Measurements from ENCODE around the gene APOBEC3B.
"Not testable (repeated sequence)": the region's sequence is repeated elsewhere in the genome, so short reads cannot be mapped to it uniquely, and the experiment has no call there.

The APOBEC3B gene

DNA sequence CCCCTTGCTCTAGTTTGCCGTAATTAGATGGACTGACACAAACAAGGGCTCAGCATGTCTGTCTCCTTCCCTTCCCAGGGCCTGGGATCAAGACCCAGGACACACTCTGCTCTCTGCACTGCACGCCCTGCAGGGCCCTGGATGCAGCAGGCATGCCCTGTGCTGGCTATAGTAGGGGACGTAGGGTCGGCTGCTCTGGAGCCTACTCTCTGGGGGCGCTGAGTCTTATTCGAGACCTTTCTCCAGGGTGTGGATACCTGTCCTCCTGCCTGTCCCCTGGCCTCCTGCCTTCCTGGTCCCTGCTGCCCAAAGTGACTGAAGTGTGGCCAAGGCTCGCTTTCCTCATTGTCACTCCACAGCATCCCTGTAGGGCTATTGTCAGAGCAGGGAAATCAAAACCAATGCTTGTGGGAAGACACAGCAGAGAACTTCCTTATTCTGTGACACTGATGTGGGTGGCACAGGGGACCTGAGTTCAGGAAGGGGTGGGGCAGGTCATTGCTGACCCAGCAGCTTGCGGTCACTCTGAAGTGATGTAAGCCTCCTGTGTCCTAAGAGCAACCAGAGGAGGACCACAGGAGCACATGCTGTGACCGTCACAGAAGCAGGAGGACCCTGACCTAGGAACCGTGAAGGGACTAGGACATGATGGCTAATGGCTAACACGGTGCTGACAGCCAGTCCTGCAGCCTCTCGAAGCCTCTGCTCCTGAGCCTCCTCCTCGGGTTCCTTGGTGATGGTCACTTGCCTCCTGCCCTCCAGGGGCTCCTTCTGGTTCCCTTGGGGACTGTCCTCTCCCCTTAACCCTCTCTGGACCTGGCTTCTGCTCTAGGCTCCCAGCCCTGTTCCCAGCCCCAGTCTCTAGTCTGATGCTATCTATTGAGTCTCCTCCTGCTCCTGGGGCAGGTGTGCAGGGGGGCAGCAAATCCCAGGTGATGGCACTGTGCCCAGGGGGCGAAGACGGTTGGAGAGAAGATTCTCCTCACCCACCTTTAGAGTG lies 14.4 kb upstream of the APOBEC3B start:
- no peak for DNase-seq (ENCODE audit: low read depth)

GRCh38 chr22:38968801-38969200 lies 13.3 kb upstream of the APOBEC3B start:
- DNase-seq (ENCODE audit: low read depth), result no peak

DNA sequence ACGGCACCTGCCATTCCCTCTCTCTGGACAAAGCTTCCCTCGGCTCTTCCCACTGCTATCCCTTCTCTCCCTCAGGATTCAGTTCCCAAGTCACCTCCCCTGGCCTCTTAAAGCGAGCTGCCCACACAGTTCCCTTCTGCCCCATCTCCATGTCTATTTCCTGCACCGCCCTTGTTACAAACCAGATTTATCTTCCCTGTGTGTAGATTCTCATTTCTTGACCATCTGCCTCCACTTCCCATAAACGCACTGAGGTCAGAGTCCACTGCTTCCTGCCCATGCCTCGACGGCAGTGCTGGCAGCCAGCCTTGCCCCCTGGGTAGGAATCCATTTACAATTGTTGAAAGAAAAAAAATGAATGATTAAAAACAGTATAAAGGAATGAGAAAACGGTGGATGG lies 11.6 kb upstream of the APOBEC3B start:
- DNase-seq (ENCODE audit: low read depth), result no peak

GRCh38 chr22:38971202-38971601 lies 10.9 kb upstream of the APOBEC3B start:
- no peak for DNase-seq (ENCODE audit: low read depth)

DNA sequence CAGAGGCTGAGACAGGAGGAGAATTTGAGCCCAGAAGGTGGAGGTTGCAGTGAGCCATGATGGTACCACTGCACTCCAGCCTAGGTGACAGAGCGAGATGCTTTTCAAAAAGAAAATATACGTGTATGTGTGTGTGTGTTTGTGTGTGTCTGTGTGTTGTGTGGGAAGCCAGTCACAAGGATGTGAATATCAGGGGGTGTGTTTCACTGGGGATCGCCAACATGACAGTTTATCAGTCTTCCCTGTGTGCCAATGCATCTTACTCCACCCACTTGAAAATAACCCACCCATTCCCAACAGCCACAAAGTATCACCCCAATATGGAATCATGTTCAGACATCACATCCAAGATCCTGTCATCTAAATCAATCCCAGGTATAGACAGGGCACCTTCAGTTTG lies 10.4 kb upstream of the APOBEC3B start:
- no peak for DNase-seq (ENCODE audit: low read depth)

DNA sequence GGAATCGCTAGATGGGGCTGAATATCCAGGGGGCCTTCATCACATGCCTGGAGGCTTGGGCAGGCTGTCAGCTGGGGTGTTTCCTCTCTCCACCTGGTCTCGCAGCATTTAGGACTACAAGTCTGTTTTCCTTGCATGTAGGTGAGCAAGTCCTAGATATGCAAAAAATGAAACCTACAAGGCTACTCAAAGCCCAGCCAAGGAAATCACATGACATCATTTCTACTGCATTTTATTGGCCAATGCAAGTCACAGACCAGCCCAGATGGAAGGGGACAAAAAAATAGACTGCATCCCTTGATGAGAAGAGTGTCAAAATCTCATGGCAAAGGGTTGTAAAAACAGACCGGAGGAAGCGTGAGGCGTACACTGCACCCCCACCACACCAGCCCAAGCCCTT lies 9.6 kb upstream of the APOBEC3B start:
- DNase-seq (ENCODE audit: low read depth), result no peak

DNA sequence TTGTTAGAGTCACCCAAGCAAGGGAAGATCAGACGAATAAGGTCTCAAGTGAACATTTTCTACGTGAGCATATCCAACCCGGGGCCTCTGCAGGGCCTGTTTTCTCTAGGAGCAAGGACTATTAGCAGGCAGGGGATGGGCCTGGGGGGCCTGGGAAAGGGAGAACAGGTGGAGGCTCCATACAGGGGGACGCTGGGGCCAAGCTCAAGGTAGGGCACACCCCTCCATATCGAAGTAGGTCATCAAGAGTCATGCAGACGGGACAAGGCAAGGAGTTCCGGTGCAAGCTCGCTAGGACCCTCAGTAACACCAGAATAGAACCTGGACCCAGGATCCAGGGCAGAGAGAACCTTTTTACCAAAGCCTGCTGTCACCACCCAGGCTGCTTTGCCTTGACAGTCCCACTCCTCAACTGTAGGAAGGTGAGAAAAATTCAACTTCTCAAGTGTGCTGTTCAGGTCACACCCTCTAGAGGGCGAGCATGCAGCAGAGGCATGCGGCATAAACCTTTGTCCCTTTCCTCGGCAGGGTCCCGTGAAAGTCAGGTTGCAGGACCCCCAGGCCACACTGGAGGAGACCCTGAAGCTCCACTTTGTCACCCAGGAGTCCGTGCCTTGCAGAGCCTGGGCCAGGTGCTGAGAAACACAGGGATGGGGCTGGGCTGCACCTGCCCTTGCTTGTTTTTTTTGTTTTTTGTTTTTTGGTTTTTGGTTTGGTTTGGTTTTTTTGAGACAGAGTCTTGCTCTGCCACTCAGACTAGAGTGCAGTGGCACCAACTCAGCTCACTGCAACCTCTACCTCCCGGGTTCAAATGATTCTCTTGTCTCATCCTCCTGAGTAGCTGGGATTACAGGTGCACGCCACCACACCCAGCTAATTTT lies 8.6 kb upstream of the APOBEC3B start:
- no peak for DNase-seq (ENCODE audit: low read depth)

GRCh38 chr22:38974170-38974825 lies 7.8 kb upstream of the APOBEC3B start:
- no peak for DNase-seq (ENCODE audit: low read depth)

DNA sequence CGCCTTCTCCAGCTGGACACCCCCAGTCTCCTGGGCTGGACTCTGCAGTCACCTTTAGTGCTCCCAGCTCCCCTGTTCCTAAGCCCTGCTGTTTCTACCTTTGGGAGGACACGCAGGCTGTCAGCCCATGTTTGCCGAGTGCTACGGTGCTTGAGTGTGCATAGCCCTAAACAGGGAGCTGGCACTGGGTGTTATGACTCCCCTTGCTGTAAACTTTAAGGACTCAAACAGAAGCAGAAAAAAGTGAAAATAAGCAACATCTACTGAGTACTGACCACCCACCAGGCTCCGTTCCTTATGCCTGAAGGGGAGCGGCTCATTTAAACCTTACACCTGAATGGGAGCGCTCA lies 7.3 kb upstream of the APOBEC3B start:
- DNase-seq (ENCODE audit: low read depth), result no peak

GRCh38 chr22:38977289-38977688 lies 4.9 kb upstream of the APOBEC3B start:
- DNase-seq (ENCODE audit: low read depth), result not testable (repeated sequence)

DNA sequence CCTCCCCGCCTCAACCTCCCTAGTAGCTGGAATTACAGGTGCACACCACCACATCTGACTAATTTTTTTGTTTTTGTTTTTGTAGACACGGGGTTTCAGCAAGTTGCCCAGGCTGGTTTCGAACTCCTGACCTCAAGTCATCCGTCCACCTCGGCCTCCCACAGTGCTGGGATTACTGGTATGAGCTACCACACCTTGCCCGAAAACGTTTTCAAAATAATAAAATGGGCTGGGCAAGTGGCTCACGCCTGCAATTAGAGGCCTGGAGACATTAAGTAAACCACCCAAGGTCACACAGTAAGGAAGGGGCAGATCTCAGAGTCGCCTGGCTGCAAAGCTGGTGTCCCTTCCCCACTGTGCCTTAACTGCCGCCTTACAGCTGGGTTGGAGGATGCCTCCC lies 1.6 kb upstream of the APOBEC3B start:
- not testable (repeated sequence) for DNase-seq (ENCODE audit: low read depth)

DNA sequence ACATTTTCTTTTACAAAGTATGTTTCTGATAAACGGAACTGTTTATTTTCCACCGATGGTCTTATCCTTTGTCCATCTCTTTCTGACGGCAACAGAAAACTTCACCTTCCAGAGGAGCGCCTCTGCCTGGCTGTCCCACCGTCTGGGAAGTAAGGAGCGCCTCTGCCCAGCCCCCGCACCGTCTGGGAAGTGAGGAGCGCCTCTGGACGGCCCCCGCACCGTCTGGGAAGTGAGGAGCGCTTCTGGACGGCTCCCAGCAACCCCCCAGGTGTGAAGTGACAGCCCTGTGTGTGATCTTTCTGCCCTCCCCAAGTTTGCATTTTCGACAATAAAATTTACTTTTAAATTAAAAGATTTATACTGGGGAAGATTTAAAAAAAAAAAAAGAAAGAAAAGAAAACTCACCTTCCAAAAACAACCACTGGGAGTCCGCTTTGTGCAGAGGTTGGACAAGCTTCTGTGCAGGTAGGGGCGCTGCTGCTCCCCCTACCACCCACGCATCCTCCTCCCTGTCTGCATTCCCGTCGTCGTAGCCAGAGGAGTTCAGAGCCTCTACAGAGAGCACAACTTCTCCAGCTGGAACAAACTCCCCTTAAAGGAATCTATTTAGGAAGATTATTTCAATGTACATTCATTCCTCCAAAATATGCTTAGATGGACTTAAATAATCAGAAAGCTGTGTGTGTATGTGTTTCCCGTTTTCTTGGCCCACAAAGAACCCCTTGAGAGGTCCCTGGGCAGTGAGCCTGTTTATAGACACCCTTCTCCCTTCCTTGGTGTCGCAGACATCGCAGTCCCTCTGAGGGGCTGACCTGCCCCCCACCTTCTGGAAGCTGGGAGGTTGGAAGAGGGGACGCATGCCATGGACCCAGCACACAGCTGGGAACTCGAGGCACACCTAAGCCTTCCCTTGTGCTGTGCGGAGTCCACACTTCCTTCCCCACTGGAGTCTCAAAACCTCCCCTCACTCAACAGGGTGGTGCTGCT lies 849 bp upstream of the APOBEC3B start:
- DNase-seq (ENCODE audit: low read depth), result no peak

DNA sequence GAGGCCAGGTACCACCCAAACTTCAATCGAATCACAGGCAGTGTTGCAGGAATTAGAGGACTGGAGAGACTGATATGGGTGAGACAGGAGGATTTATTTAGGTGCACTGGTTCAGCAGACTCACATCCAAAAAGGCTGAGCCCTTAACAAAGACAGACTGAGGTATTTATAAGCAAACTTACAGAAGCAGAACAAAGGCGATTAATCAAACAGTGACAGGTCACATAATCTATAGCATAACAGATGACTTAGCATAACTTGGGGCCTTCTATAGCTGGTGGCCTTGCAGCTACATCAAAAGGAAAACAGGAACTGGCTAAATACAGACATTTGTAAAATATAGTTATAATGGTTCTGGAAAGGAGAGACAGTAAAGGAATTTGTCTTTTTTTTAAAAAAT lies 2.1 kb downstream of the APOBEC3B start:
- no peak for DNase-seq (ENCODE audit: low read depth)

DNA sequence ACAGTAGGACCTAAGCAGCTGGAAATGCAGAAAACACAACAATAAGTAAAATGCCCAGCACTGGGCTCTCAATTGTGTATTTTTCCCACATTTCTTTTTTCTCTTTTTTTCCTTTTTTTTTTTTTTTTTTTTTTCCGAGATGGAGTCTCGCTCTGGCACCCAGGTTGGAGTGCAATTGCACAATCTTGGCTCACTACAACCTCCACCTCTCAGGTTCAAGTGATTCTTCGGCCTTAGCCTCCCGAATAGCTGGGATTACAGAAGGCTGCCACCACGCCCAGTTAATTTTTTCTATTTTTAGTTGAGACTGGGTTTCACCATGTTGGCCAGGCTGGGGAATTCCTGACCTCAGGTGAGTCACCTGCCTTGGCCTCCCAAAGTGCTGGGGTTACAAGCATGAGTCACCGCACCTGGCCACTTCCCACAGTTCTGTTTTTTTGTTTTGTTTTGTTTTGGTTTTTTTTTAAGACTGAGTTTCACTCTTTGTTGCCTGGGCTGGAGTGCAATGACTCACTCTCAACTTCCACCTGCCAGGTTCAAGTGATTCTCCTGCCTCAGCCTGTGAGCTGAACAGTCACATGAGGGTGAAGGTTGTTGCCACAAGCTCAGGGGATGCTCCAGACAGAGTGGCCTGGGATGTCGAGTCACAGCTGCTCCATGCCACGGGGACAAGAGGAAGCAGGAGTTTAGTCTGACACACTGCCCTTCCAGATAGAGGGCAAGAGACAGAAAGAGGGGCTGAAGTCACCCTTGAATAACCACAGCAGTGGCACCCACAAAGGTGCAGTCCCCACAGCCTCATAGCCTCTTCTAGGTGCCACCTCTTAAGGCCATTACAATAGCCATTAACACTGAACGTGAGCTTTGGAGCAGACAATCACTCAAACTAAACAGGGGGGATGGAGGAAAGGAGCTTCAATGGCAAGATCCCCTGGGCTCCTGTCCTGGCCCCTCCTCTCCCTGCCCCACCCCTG lies 2.9 kb downstream of the APOBEC3B start:
- DNase-seq (ENCODE audit: low read depth), result peak; percentile 62

- DNase-seq (ENCODE audit: low read depth), result no peak
Observed at GRCh38 chr22:38986629-38987028, 4.5 kb downstream of the APOBEC3B start.

GRCh38 chr22:38987171-38987895 lies 5.2 kb downstream of the APOBEC3B start:
- DNase-seq (ENCODE audit: low read depth), result no peak

- no peak for DNase-seq (ENCODE audit: low read depth)
Observed at GRCh38 chr22:38989466-38989865, 7.3 kb downstream of the APOBEC3B start.

DNA sequence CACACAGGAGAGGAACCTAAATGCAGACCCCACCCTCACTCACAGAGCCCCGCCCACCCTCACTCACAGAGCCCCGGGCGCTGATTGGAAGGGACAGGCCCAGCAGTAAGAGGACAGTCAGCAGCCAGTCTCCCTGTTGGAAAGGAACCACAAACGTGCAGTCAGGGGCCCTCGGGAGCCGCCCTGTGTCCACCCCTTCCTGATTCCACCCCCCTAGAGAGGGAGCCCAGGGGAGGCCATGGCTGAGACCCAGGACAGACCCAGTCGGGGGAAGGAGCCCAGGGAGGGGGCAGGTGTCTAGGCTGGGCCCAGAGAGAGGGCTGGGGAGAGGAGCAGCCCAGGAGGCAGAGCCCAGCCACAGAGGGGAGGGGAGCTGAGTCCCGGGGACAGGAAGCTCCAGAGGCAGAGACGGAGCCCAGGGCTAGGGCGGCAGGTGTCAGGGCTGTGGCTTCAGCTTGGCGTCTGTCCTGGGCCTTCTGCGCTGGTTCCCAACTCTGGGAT lies 10.8 kb downstream of the APOBEC3B start:
- DNase-seq (ENCODE audit: low read depth), result not testable (repeated sequence)

DNA sequence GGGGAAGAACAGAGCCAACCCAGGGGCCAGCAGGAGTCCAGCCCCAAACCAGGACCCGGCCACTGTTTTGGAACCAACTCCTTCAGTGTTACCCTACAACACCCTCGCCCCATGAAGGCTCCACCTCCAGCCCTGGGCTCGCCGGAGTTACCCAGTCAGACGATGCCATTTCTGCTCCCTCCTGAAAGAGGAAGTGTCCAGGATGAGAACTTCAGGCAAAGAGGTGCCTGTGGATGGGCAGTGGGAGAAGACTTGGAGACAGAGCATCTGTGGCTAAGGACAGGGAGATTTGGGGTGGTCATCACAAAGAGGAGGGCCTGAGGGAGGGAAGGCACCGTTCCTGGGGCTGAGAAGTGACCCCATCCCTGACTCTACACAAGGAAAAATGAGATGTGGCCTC lies 14.0 kb downstream of the APOBEC3B start:
- no peak for DNase-seq (ENCODE audit: low read depth)
